Adrenal gland (tissue), 5 donors: ENCODE results near the gene DPY19L3.

Source experiments
- POLR2A ChIP-seq, 2 donors: fragments of 450-650 bp; IDR thresholded peaks; one replicate each; pipeline ENCODE4 v1.6.1; 2017; ENCODE audit warnings: antibody characterized with exemption in 2 of 2, mild to moderate bottlenecking in 2 of 2, moderate library complexity in 1 of 2
- TF ChIP-seq, protein P1 (sequence below), 6 experiments: fragments of 450-650 bp in 4 of 6; fragments of 200-600 bp in 2 of 6; sonication (generic) in 1 of 6; IDR thresholded peaks; 1 replicate in 5 of 6; 2 replicates in 1 of 6; pipeline versions ENCODE4 v1.5.1 to v1.8.0; 2016 to 2021; ENCODE audit warnings: antibody characterized with exemption in 6 of 6, mild to moderate bottlenecking in 2 of 6, moderate library complexity in 1 of 6
- donor health status: DM: no; HTN: no; CAD: no.

GRCh38 chr19:32483574-32483973 lies 78.0 kb downstream of the DPY19L3 start:
- TF ChIP-seq, protein P1, sequence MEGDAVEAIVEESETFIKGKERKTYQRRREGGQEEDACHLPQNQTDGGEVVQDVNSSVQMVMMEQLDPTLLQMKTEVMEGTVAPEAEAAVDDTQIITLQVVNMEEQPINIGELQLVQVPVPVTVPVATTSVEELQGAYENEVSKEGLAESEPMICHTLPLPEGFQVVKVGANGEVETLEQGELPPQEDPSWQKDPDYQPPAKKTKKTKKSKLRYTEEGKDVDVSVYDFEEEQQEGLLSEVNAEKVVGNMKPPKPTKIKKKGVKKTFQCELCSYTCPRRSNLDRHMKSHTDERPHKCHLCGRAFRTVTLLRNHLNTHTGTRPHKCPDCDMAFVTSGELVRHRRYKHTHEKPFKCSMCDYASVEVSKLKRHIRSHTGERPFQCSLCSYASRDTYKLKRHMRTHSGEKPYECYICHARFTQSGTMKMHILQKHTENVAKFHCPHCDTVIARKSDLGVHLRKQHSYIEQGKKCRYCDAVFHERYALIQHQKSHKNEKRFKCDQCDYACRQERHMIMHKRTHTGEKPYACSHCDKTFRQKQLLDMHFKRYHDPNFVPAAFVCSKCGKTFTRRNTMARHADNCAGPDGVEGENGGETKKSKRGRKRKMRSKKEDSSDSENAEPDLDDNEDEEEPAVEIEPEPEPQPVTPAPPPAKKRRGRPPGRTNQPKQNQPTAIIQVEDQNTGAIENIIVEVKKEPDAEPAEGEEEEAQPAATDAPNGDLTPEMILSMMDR (IDR thresholded peaks at IDR 0.05) = no peak
- TF ChIP-seq POLR2A (IDR thresholded peaks at IDR 0.05) = no peak
